ENCODE data around the gene CAPZA2.

CAPZA2 gene

GRCh38 chr7:116859323-116859722 is 3.1 kb upstream of the CAPZA2 start:
- no peak for TF ChIP-seq CTCF (IDR thresholded peaks at IDR 0.05; ENCODE audit: low read depth, low read length, missing control alignments)
- DNase-seq (ENCODE audit: low read depth) = no peak
- no peak overlapping the region for H3K4me3 ChIP-seq (ENCODE audit: low read depth, low read length)

- no peak overlapping the region for H3K4me3 ChIP-seq (ENCODE audit: low read depth, low read length)
- no peak for DNase-seq (ENCODE audit: low read depth)
- TF ChIP-seq CTCF (IDR thresholded peaks at IDR 0.05; ENCODE audit: low read depth, low read length, missing control alignments) = no peak
Observed at GRCh38 chr7:116861717-116862116, 670 bp upstream of the CAPZA2 start.

DNA sequence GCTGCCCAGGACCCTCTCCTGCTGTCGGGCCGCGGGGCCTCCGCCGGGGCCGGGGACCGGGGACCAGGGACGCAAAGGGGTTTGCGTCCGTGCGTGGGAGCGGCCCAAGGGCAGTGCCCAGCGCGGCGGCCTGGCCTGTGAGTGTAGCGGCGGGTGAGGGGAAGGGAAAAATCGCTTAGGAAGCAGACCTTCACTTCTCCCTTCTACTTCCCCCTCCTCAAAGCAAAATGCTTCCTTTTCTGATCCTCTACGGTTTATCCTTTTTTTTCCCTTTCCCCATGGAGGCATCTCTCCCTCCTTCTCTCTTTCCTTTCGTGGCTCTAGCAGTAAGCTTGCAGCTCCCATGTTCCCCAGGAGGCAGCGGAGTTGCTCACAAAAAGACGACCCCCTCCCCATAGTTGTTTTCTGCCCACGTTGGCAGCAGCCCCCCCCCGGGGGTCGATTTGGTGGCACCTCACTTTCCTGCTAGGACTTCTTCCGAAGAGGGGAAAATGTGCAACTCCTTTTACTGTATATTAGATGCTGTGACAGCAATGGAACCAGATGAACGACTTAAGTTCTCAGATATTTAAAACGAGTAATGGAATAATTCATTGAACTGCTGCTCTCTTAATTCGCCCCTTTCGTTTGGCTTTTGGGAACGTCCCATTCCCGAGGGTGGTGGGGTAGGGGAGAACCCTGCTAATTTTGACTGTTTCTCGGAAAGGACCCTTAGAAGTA is 724 bp downstream of the CAPZA2 start:
- TF ChIP-seq CTCF (IDR thresholded peaks at IDR 0.05; ENCODE audit: low read depth, low read length, missing control alignments) = no peak
- DNase-seq (ENCODE audit: low read depth) = no peak

DNA sequence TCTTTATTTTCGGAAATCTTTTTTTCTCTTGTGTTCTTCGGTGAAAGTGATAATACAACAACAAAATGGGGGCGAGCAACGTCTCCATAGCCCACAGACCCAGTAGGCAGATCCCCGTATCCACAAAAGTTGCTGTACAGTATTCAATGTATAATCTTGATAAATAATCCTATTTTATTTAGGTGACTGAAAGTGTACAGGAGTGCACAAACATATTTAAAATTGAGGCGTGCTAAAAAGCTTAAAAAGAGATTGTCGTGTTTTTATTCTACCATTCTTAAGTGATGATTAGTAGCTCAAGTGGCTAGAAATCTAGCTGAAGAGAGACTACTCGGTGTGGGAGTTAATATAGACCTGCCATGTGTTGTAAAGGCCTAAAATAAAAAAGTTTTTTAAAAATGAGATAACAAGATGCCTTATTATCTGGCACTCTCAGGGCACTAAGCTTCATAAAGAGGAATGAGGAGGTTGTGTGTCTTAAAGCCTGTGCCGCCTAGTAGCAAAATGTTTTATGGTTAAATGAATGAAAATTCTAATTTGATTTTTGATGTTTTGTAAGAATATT is 1.6 kb downstream of the CAPZA2 start:
- TF ChIP-seq CTCF (IDR thresholded peaks at IDR 0.05; ENCODE audit: low read depth, low read length, missing control alignments) = no peak
- H3K4me3 ChIP-seq (ENCODE audit: low read depth, low read length) = peak overlapping the region; percentile 84
- DNase-seq (ENCODE audit: low read depth) = no peak

More for the DNA sequence above, 724 bp downstream of the CAPZA2 start:
- H3K4me3 ChIP-seq (ENCODE audit: low read depth, low read length) = peak overlapping the region; percentile 84

- no peak for DNase-seq (ENCODE audit: low read depth)
- no peak for TF ChIP-seq CTCF (IDR thresholded peaks at IDR 0.05; ENCODE audit: low read depth, low read length, missing control alignments)
- no peak overlapping the region for H3K4me3 ChIP-seq (ENCODE audit: low read depth, low read length)
Observed at GRCh38 chr7:116871061-116871700, 8.8 kb downstream of the CAPZA2 start.

DNA sequence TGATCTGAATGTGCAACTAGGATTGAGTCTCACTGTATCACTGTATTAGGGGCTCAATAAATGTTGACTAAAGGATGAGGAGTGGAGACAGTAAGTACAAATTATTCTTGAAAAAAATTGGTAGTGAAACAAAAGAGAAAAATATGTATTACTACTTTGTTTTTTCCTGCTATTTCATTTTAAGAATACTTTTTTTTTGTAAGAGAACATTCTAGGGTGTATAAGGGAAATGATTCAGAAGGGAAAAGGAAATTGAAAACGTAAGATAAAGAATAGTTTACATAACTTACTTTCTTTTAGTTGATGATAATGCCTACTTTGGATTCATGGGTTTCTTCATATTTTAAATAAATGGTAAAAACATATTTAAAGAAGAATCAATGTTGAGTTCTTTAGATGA is 9.6 kb downstream of the CAPZA2 start:
- DNase-seq (ENCODE audit: low read depth) = no peak
- TF ChIP-seq CTCF (IDR thresholded peaks at IDR 0.05; ENCODE audit: low read depth, low read length, missing control alignments) = no peak
- no peak overlapping the region for H3K4me3 ChIP-seq (ENCODE audit: low read depth, low read length)
